ENCODE results near the gene PLEKHG7.

PLEKHG7 gene

DNA sequence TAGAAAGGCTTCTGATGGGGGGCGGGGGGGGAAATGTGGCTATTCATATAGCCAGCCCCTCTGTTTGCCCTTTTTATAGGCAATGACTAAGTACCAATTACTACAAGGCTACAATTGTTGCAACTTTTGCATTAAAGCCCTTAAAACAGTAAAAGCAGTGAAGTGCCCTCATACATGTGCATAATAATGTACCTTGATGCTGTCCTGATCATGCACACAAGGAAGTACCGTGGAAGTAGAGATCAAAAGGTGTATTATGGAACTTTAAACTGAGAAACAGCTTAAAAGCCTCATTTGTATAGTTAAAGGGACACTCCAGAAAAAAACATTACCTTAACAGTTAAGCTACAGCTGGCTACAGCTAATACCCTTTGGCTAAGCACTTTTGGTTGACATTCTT is 111.8 kb downstream of the PLEKHG7 start:
- DNase-seq: no peak

DNA sequence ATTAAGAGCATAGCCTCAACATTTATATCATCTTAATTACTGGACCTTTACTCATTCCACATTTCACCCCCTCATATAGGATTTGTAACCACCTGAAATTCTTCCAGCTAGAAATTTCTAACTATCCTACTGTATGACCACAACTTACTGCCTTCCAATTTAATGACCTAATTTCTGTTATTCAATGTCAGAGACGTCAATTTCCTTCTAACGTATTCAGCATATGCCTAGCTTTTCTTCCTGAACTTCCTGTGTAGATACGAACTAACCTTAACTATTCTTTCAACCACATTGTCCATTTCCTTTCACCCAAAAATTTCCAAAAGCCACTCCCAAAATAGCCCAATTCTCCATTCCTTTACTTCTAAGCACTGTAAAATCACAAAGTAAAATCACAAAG is 118.4 kb downstream of the PLEKHG7 start:
- DNase-seq: no peak
